SK-N-SH (cell line): ENCODE results near the gene RRH. TPM values are rescaled to one million over a fixed set of nuclear protein-coding genes. Genes with fewer than 3 reads are reported as not detected.

ENCODE experiments used
- CTCF ChIA-PET: fragments of 300-600, 350-600 bp; formaldehyde crosslinking; extraction: SDS; loops from one replicate; lab custom pipeline; 2021; lab: Yijun Ruan, JAX
- POLR2A ChIA-PET: fragments of 350-600 bp; sonication (Branson Sonifier 250); formaldehyde crosslinking; extraction: SDS; loops from one replicate; lab custom pipeline; 2020; ENCODE audit warnings: antibody characterized with exemption, inconsistent platforms; lab: Yijun Ruan, JAX
- DNase-seq: peaks from one replicate; pipeline ENCODE4 v3.0.0; 2012
- H2AFZ ChIP-seq: fragments of 200-600 bp; sonication (generic); 2 replicates; pipeline ENCODE4 v1.8.1; 2016; ENCODE audit warnings: antibody characterized with exemption, mild to moderate bottlenecking, low read depth
- H3F3A ChIP-seq: fragments of 200-600 bp; sonication (generic); replicated peaks from 2 replicates; pipeline ENCODE3; 2016; ENCODE audit warnings: antibody characterized with exemption, mild to moderate bottlenecking; ENCODE audit not compliant: insufficient read depth
- H3K27ac ChIP-seq, 2 experiments: fragments of 200-500 bp in 1 of 2; fragments of 200-600 bp in 1 of 2; sonication (Bioruptor generic) in 1 of 2; sonication (generic), shearing (Covaris generic) in 1 of 2; 2 replicates each; pipeline versions ENCODE4 v1.5.1 to v1.6.1; 2014 to 2016; ENCODE audit warnings: low read depth in 2 of 2, inconsistent platforms in 1 of 2, low read length in 1 of 2, mild to moderate bottlenecking in 1 of 2, mixed read lengths in 1 of 2
- H3K27me3 ChIP-seq: fragments of 200-600 bp; sonication (generic), shearing (Covaris generic); 2 replicates; pipeline ENCODE4 v1.6.1; 2016; ENCODE audit warnings: mixed run types; ENCODE audit not compliant: insufficient read depth
- H3K36me3 ChIP-seq, 2 experiments: fragments of 200-500 bp in 1 of 2; fragments of 200-600 bp in 1 of 2; sonication (Bioruptor generic) in 1 of 2; sonication (generic) in 1 of 2; replicated peaks in 1 of 2; 2 replicates each; pipeline versions ENCODE3 to v1.5.1; 2014 to 2016; ENCODE audit warnings: low read length in 1 of 2, mild to moderate bottlenecking in 1 of 2; ENCODE audit not compliant: insufficient read depth in 2 of 2, control insufficient read depth in 1 of 2
- H3K4me1 ChIP-seq, 2 experiments: fragments of 200-500 bp in 1 of 2; fragments of 200-600 bp in 1 of 2; sonication (Bioruptor generic) in 1 of 2; sonication (generic), shearing (Covaris generic) in 1 of 2; 2 replicates each; pipeline versions ENCODE4 v1.5.1 to v1.6.1; 2014 to 2016; ENCODE audit warnings: low read depth in 1 of 2, low read length in 1 of 2, mixed run types in 1 of 2; ENCODE audit not compliant: insufficient read depth in 2 of 2, control insufficient read depth in 1 of 2
- H3K4me2 ChIP-seq: fragments of 200-600 bp; sonication (generic), shearing (Covaris generic); 2 replicates; pipeline ENCODE4 v1.6.1; 2017; ENCODE audit warnings: mixed run types
- H3K4me3 ChIP-seq, 2 experiments: fragments of 200-500 bp in 1 of 2; fragments of 200-600 bp in 1 of 2; sonication (Bioruptor generic) in 1 of 2; sonication (generic), shearing (Covaris generic) in 1 of 2; 2 replicates each; pipeline versions ENCODE4 v1.5.1 to v1.8.1; 2014 to 2016; ENCODE audit warnings: low read depth in 2 of 2, inconsistent platforms in 1 of 2, low read length in 1 of 2, mild to moderate bottlenecking in 1 of 2, mixed read lengths in 1 of 2, moderate library complexity in 1 of 2
- H3K79me2 ChIP-seq: fragments of 200-600 bp; sonication (generic); 2 replicates; pipeline ENCODE4 v1.8.1; 2017; ENCODE audit warnings: mild to moderate bottlenecking; ENCODE audit not compliant: insufficient read depth
- H3K9ac ChIP-seq: fragments of 200-600 bp; sonication (generic); 2 replicates; pipeline ENCODE4 v1.6.1; 2017; ENCODE audit warnings: mixed run types
- H3K9me2 ChIP-seq: fragments of 200-600 bp; sonication (generic); 2 replicates; pipeline ENCODE4 v1.6.1; 2017; ENCODE audit warnings: mixed run types
- H3K9me3 ChIP-seq: fragments of 200-600 bp; sonication (generic); 2 replicates; pipeline ENCODE4 v1.6.1; 2017; ENCODE audit warnings: mixed run types, mild to moderate bottlenecking, moderate library complexity
- H4K20me1 ChIP-seq: fragments of 200-600 bp; sonication (generic); 2 replicates; pipeline ENCODE4 v1.6.1; 2017; ENCODE audit warnings: mild to moderate bottlenecking, mixed run types; ENCODE audit not compliant: insufficient read depth
- CHD2 ChIP-seq: fragments of 150-350 bp; IDR thresholded peaks from 2 replicates; pipeline ENCODE4 v1.6.1; 2018; ENCODE audit warnings: low read length; ENCODE audit not compliant: partially characterized antibody
- EZH2phosphoT487 ChIP-seq: fragments of 200-600 bp; sonication (generic); IDR thresholded peaks from 2 replicates; pipeline ENCODE4 v1.6.1; 2017; ENCODE audit warnings: low read depth, mixed run types, mild to moderate bottlenecking, antibody characterized with exemption, moderate library complexity, borderline replicate concordance
- FOXJ3 ChIP-seq: sonication (generic); formaldehyde crosslinking; IDR thresholded peaks from 2 replicates; pipeline ENCODE4 v1.5.1; 2020; ENCODE audit warnings: mild to moderate bottlenecking, missing genetic modification reagents
- MXI1 ChIP-seq: IDR thresholded peaks from 2 replicates; pipeline ENCODE4 v1.6.1; 2012; ENCODE audit warnings: mild to moderate bottlenecking, low read depth, low read length, improper control_type of control experiment
- NFIC ChIP-seq: IDR thresholded peaks from 2 replicates; pipeline ENCODE4 v1.4.0; 2012; ENCODE audit warnings: borderline replicate concordance
- RCOR1 ChIP-seq: fragments of 150-350 bp; IDR thresholded peaks from 2 replicates; pipeline ENCODE4 v1.6.1; 2017; ENCODE audit warnings: antibody characterized with exemption, low read length
- RFX5 ChIP-seq: IDR thresholded peaks from 2 replicates; pipeline ENCODE4 v1.6.1; 2012; ENCODE audit warnings: mild to moderate bottlenecking, improper control_type of control experiment, low read length
- RXRA ChIP-seq: IDR thresholded peaks from 2 replicates; pipeline ENCODE4 v1.4.0; 2012; ENCODE audit warnings: low read depth, mild to moderate bottlenecking, borderline replicate concordance
- TCF12 ChIP-seq: IDR thresholded peaks from 2 replicates; pipeline ENCODE4 v1.4.0; 2012
- TEAD4 ChIP-seq: IDR thresholded peaks from 2 replicates; pipeline ENCODE4 v1.4.0; 2012; ENCODE audit warnings: mild to moderate bottlenecking, borderline replicate concordance; ENCODE audit not compliant: insufficient read depth
- WGBS: methylation state at CpG from one replicate; pipeline ENCODE4 v1.1.6; 2017; ENCODE audit warnings: low lambda C conversion rate; 5-methylcytosine and 5-hydroxymethylcytosine counted together
- polyA plus RNA-seq, 3 experiments: library from polyadenylated mRNA; depleted of rRNA; stranded (reverse); fragments of >200 nt; gene quantifications; 2 replicates each; pipeline ENCODE4 v1.2.3, GENCODE V29; 2012
- TF ChIP-seq, protein P1 (sequence below): IDR thresholded peaks from 2 replicates; pipeline ENCODE4 v1.4.0; 2012; ENCODE audit warnings: low read depth
- TF ChIP-seq, protein P2 (sequence below): fragments of 200-600 bp; sonication (generic); IDR thresholded peaks from 2 replicates; pipeline ENCODE4 v1.6.1; 2017; ENCODE audit warnings: antibody characterized with exemption, mild to moderate bottlenecking, moderate library complexity
- TF ChIP-seq, protein P3 (sequence below): IDR thresholded peaks from 2 replicates; pipeline ENCODE4 v1.6.1; 2012; ENCODE audit warnings: mild to moderate bottlenecking, low read depth, low read length, moderate library complexity

Gene RRH
- polyA plus RNA-seq, 1 of the 3 experiments (the other 2 are of a cell fraction) = 0.05 TPM

DNA sequence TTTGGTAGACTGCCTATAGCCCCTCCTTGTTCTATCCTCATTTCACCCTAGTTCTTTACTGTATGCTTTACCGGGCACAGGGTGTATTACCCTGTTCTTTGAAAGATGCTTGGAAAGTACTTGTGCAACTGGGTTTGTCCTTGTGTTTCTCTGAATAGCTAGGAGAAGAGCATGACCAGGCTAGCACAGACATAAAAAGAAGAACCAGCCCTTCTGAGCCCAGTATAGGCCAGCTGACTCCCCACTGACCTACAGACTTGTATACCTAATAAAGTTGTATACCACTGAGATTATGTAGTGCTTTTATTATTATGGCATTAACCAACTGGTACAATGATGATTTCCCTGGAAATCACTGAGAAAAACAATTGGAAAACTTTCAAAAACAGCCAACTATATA is 40.9 kb upstream of the RRH start:
- TF ChIP-seq, protein P1, sequence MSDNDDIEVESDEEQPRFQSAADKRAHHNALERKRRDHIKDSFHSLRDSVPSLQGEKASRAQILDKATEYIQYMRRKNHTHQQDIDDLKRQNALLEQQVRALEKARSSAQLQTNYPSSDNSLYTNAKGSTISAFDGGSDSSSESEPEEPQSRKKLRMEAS = no peak
- no peak for TF ChIP-seq NFIC
- TF ChIP-seq RFX5 = no peak
- TF ChIP-seq TEAD4 = no peak
- no peak for TF ChIP-seq TCF12
- TF ChIP-seq EZH2phosphoT487 = no peak
- TF ChIP-seq, protein P2, sequence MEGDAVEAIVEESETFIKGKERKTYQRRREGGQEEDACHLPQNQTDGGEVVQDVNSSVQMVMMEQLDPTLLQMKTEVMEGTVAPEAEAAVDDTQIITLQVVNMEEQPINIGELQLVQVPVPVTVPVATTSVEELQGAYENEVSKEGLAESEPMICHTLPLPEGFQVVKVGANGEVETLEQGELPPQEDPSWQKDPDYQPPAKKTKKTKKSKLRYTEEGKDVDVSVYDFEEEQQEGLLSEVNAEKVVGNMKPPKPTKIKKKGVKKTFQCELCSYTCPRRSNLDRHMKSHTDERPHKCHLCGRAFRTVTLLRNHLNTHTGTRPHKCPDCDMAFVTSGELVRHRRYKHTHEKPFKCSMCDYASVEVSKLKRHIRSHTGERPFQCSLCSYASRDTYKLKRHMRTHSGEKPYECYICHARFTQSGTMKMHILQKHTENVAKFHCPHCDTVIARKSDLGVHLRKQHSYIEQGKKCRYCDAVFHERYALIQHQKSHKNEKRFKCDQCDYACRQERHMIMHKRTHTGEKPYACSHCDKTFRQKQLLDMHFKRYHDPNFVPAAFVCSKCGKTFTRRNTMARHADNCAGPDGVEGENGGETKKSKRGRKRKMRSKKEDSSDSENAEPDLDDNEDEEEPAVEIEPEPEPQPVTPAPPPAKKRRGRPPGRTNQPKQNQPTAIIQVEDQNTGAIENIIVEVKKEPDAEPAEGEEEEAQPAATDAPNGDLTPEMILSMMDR = no peak
- TF ChIP-seq FOXJ3 (CRISPR knock-in tag) = no peak
- TF ChIP-seq, protein P3, sequence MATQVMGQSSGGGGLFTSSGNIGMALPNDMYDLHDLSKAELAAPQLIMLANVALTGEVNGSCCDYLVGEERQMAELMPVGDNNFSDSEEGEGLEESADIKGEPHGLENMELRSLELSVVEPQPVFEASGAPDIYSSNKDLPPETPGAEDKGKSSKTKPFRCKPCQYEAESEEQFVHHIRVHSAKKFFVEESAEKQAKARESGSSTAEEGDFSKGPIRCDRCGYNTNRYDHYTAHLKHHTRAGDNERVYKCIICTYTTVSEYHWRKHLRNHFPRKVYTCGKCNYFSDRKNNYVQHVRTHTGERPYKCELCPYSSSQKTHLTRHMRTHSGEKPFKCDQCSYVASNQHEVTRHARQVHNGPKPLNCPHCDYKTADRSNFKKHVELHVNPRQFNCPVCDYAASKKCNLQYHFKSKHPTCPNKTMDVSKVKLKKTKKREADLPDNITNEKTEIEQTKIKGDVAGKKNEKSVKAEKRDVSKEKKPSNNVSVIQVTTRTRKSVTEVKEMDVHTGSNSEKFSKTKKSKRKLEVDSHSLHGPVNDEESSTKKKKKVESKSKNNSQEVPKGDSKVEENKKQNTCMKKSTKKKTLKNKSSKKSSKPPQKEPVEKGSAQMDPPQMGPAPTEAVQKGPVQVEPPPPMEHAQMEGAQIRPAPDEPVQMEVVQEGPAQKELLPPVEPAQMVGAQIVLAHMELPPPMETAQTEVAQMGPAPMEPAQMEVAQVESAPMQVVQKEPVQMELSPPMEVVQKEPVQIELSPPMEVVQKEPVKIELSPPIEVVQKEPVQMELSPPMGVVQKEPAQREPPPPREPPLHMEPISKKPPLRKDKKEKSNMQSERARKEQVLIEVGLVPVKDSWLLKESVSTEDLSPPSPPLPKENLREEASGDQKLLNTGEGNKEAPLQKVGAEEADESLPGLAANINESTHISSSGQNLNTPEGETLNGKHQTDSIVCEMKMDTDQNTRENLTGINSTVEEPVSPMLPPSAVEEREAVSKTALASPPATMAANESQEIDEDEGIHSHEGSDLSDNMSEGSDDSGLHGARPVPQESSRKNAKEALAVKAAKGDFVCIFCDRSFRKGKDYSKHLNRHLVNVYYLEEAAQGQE = no peak
- no peak for TF ChIP-seq CHD2
- TF ChIP-seq MXI1 = no peak
- Histone ChIP-seq H3K4me2 (no peak overlapping the region), H3K9me3 (no peaks in the 10 kb centered on the region), H3F3A (no peaks in the 10 kb centered on the region), H3K27ac (no peak overlapping the region), H3K27me3 (no peaks in the 10 kb centered on the region; the same call in 1 of the 2 replicates), H3K4me3 (no peak overlapping the region), H3K9me2 (no peaks in the 10 kb centered on the region), H4K20me1 (no peaks in the 10 kb centered on the region), H3K36me3 (no peaks in the 10 kb centered on the region), H3K4me1 (no peaks in the 10 kb centered on the region), H3K79me2 (no peaks in the 10 kb centered on the region), H2AFZ (no peak overlapping the region), H3K9ac (no peak overlapping the region)
- ChIA-PET POLR2A (no interaction called here), CTCF (interaction anchor here (1.3 kb wide), 1 partner anchor 36 kb away, joined by 3 read pairs; no protein-coding TSS in a partner anchor)
- WGBS = 53% methylated on average over 1 of the region's 1 CpG
- DNase-seq = no peak

- H3K27me3 ChIP-seq = no peaks in the 10 kb centered on the region; the same call in 1 of the 2 replicates
- WGBS = 95% methylated on average over 1 of the region's 1 CpG
- no peaks in the 10 kb centered on the region for H3K9me3 ChIP-seq
- no peak overlapping the region for H3K27ac ChIP-seq
- no peaks in the 10 kb centered on the region for H3K36me3 ChIP-seq
- CTCF ChIA-PET = interaction anchor here (1.3 kb wide), 1 partner anchor 35 kb away, joined by 3 read pairs; no protein-coding TSS in a partner anchor
- no peak overlapping the region for H3K9ac ChIP-seq
- H3K4me2 ChIP-seq = no peak overlapping the region
- no peaks in the 10 kb centered on the region for H3K4me1 ChIP-seq
- TF ChIP-seq RXRA (no peak), RCOR1 (no peak)
- H3K79me2 ChIP-seq = no peaks in the 10 kb centered on the region
- no peak overlapping the region for H3K4me3 ChIP-seq
- no peak overlapping the region for H2AFZ ChIP-seq
- POLR2A ChIA-PET = no interaction called here
- no peaks in the 10 kb centered on the region for H3K9me2 ChIP-seq
- H3F3A ChIP-seq = no peaks in the 10 kb centered on the region
- no peak for DNase-seq
- H4K20me1 ChIP-seq = no peaks in the 10 kb centered on the region
Measured at GRCh38 chr4:109787807-109788206, 40.0 kb upstream of the RRH start.
